HCT116 (cell line): ENCODE results near the gene PIK3CB. TPM values are rescaled to one million over a fixed set of nuclear protein-coding genes. Genes with fewer than 3 reads are reported as not detected.

Experiments used
- ATAC-seq: fragments of 200-7000 bp; cut with Tn5 transposase; 2 replicates; pipeline ENCODE4 v1.9.1; 2020; ENCODE audit warnings: mild to moderate bottlenecking, moderate library complexity
- BruUV-seq: library from RNA; stranded (reverse); fragments of 400-500 nt; replicated peaks from 2 replicates; lab custom pipeline; 2021; lab: Mats Ljungman, UMichigan
- CTCF ChIA-PET: fragments of 300-600 bp; sonication (Branson Sonifier 250); formaldehyde crosslinking; loops from one replicate; lab custom pipeline; 2021; ENCODE audit warnings: antibody characterized with exemption; lab: Charles Lee
- POLR2A ChIA-PET: fragments of 300-600, 350-600 bp; sonication (Branson Sonifier 250); formaldehyde crosslinking; loops from one replicate; lab custom pipeline; 2021; ENCODE audit warnings: antibody characterized with exemption; lab: Charles Lee
- RAD21 ChIA-PET, 2 experiments: fragments of 300-600 bp; sonication (Branson Sonifier 250); formaldehyde crosslinking; loops; one replicate each; lab custom pipeline; 2023; ENCODE audit warnings: low total read pairs in 2 of 2; ENCODE audit not compliant: uncharacterized antibody in 2 of 2, unreplicated experiment in 2 of 2, low non-redundant PET in 1 of 2; lab: Charles Lee
- DNase-seq: peaks from one replicate; pipeline ENCODE4 v3.0.0-alpha.2; 2010; ENCODE audit warnings: low read depth, low spot score
- H2AFZ ChIP-seq: fragments of 200-600 bp; shearing (Covaris generic), sonication (generic); 2 replicates; pipeline ENCODE4 v1.6.1; 2017; ENCODE audit warnings: low read depth, mixed run types, mixed read lengths, antibody characterized with exemption, low read length; ENCODE audit not compliant: poor library complexity, severe bottlenecking
- H3K27ac ChIP-seq: 2 replicates; pipeline ENCODE4 v1.5.1; 2012; ENCODE audit warnings: low read depth, low read length
- H3K27me3 ChIP-seq: fragments of 200-600 bp; sonication (generic); 2 replicates; pipeline ENCODE4 v1.6.1; 2016; ENCODE audit warnings: mixed run types, low read length, mixed read lengths; ENCODE audit not compliant: insufficient read depth
- H3K36me3 ChIP-seq, 2 experiments: fragments of 200-500 bp in 1 of 2; fragments of 200-600 bp in 1 of 2; sonication (Bioruptor generic) in 1 of 2; sonication (generic) in 1 of 2; 2 replicates each; pipeline versions ENCODE4 v1.5.1 to v1.6.1; 2014 to 2016; ENCODE audit warnings: low read length in 2 of 2, inconsistent platforms in 1 of 2, mixed read lengths in 1 of 2, mixed run types in 1 of 2; ENCODE audit not compliant: insufficient read depth in 2 of 2, control insufficient read depth in 1 of 2
- H3K4me1 ChIP-seq, 2 experiments: fragments of 200-600 bp in 1 of 2; sonication (generic) in 1 of 2; 2 replicates each; pipeline versions ENCODE4 v1.5.1 to v1.6.1; 2012 to 2017; ENCODE audit warnings: low read length in 2 of 2, inconsistent platforms in 1 of 2, mild to moderate bottlenecking in 1 of 2, mixed read lengths in 1 of 2, mixed run types in 1 of 2, moderate library complexity in 1 of 2; ENCODE audit not compliant: insufficient read depth in 2 of 2, control insufficient read depth in 1 of 2
- H3K4me2 ChIP-seq: fragments of 200-600 bp; sonication (generic); 2 replicates; pipeline ENCODE4 v1.6.1; 2017; ENCODE audit warnings: mixed run types, low read length, mixed read lengths
- H3K4me3 ChIP-seq, 2 experiments: fragments of 200-600 bp in 1 of 2; sonication (generic) in 1 of 2; replicated peaks in 1 of 2; 2 replicates each; pipeline ENCODE4 v1.5.1; 2011 to 2016; ENCODE audit warnings: low read length in 2 of 2, control low read depth in 1 of 2, low read depth in 1 of 2, mild to moderate bottlenecking in 1 of 2, mixed read lengths in 1 of 2, mixed run types in 1 of 2
- H3K79me2 ChIP-seq: fragments of 200-600 bp; sonication (generic); 2 replicates; pipeline ENCODE4 v1.6.1; 2017; ENCODE audit warnings: mild to moderate bottlenecking, mixed run types, low read length, moderate library complexity, mixed read lengths; ENCODE audit not compliant: insufficient read depth
- H3K9ac ChIP-seq: fragments of 200-600 bp; sonication (generic); 2 replicates; pipeline ENCODE4 v1.6.1; 2016; ENCODE audit warnings: low read length, mixed read lengths
- H3K9me2 ChIP-seq: fragments of 200-600 bp; sonication (generic), shearing (Covaris generic); 2 replicates; pipeline ENCODE4 v1.6.1; 2017; ENCODE audit warnings: mixed run types, mild to moderate bottlenecking, moderate library complexity; ENCODE audit not compliant: insufficient read depth
- H3K9me3 ChIP-seq, 2 experiments: fragments of 200-500 bp in 1 of 2; fragments of 200-600 bp in 1 of 2; sonication (Bioruptor generic) in 1 of 2; sonication (generic) in 1 of 2; 2 replicates each; pipeline ENCODE4 v1.6.1; 2014 to 2017; ENCODE audit warnings: low read length in 2 of 2, mixed read lengths in 2 of 2, inconsistent platforms in 1 of 2, low read depth in 1 of 2, mild to moderate bottlenecking in 1 of 2, mixed run types in 1 of 2, moderate library complexity in 1 of 2; ENCODE audit not compliant: control insufficient read depth in 1 of 2, insufficient read depth in 1 of 2
- H4K20me1 ChIP-seq: fragments of 200-600 bp; sonication (generic), shearing (Covaris generic); 2 replicates; pipeline ENCODE4 v1.6.1; 2017; ENCODE audit warnings: mixed run types, mild to moderate bottlenecking, moderate library complexity; ENCODE audit not compliant: insufficient read depth
- CBX3 ChIP-seq: IDR thresholded peaks from 2 replicates; pipeline ENCODE4 v1.6.1; 2012; ENCODE audit warnings: low read depth
- CEBPB ChIP-seq: IDR thresholded peaks from 2 replicates; pipeline ENCODE4 v1.6.1; 2012; ENCODE audit warnings: low read depth
- CTCF ChIP-seq, 3 experiments: fragments of 200-600 bp in 1 of 3; sonication (generic) in 1 of 3; IDR thresholded peaks in 2 of 3; conservative IDR thresholded peaks in 1 of 3; 2 replicates each; pipeline ENCODE4 v1.5.1; 2012 to 2017; ENCODE audit warnings: low read depth in 2 of 3, low read length in 2 of 3, antibody characterized with exemption in 1 of 3, borderline replicate concordance in 1 of 3, control low read depth in 1 of 3, mild to moderate bottlenecking in 1 of 3, mixed read lengths in 1 of 3, mixed run types in 1 of 3, moderate library complexity in 1 of 3; ENCODE audit not compliant: insufficient read depth in 1 of 3
- EGR1 ChIP-seq: IDR thresholded peaks from 2 replicates; pipeline ENCODE4 v1.6.1; 2012; ENCODE audit warnings: low read depth
- EZH2phosphoT487 ChIP-seq: fragments of 200-600 bp; IDR thresholded peaks from 2 replicates; pipeline ENCODE4 v1.6.1; 2018; ENCODE audit warnings: antibody characterized with exemption, borderline replicate concordance
- FOSL1 ChIP-seq: IDR thresholded peaks from 2 replicates; pipeline ENCODE4 v1.6.1; 2012; ENCODE audit warnings: low read depth
- JUND ChIP-seq: IDR thresholded peaks from 2 replicates; pipeline ENCODE4 v1.6.1; 2012
- MAX ChIP-seq: IDR thresholded peaks from 2 replicates; pipeline ENCODE4 v1.6.1; 2012
- POLR2AphosphoS5 ChIP-seq: IDR thresholded peaks from 2 replicates; pipeline ENCODE4 v1.6.1; 2011; ENCODE audit warnings: mild to moderate bottlenecking, low read depth, low read length, moderate library complexity
- SP1 ChIP-seq: IDR thresholded peaks from 2 replicates; pipeline ENCODE4 v1.6.1; 2012; ENCODE audit warnings: low read depth
- SRF ChIP-seq: IDR thresholded peaks from 2 replicates; pipeline ENCODE4 v1.6.1; 2012; ENCODE audit warnings: low read depth
- intact Hi-C: fragments of 100-400 bp; cut with micrococcal nuclease; formaldehyde crosslinking; loops from 2 replicates; pipeline ENCODE4 v1.10.0; 2022
- total RNA-seq: library from RNA; stranded (reverse); gene quantifications from one replicate; pipeline ENCODE4 v1.2.1, GENCODE V29; 2021; ENCODE audit not compliant: unreplicated experiment

The PIK3CB gene
- total RNA-seq, 1 experiment from 2014 or later, result 44.3 TPM

- Histone ChIP-seq H3K4me2 (peak overlapping the region; percentile 24; the same call in 1 of the 2 replicates), H3K4me3 (no peak overlapping the region), H3K79me2 (no peaks in the 10 kb centered on the region), H3K9me3 (no peaks in the 10 kb centered on the region), H3K27me3 (no peaks in the 10 kb centered on the region), H4K20me1 (no peaks in the 10 kb centered on the region), H3K36me3 (peaks cover 0 to 4% of the 10 kb centered on the region in 2 experiments; a peak in 2 of 4 replicates), H2AFZ (no peak overlapping the region), H3K4me1 (peaks cover 13 to 14% of the 10 kb centered on the region in 2 experiments), H3K9me2 (no peaks in the 10 kb centered on the region), H3K9ac (no peak overlapping the region), H3K27ac (peak overlapping the region; percentile 44; the same call in 1 of the 2 replicates)
- ChIA-PET POLR2A (interaction anchor here (2.4 kb wide), 1 partner anchor 101 kb away, joined by 7 read pairs; the partner anchor contains the start of gene CEP70), RAD21 (interaction anchor here (1.0 kb wide), 2 partner anchors 221 kb away, joined by 3 read pairs; no protein-coding TSS in a partner anchor), CTCF (interaction anchor here (0.7 to 9.8 kb wide), 3 partner anchors 100 to 229 kb away, joined by 3 to 165 read pairs (median 10); no protein-coding TSS in a partner anchor)
- peak; percentile 47 for DNase-seq
- ATAC-seq, result peak; percentile 84
- TF ChIP-seq JUND (peak; percentile 79), CEBPB (peak; percentile 12; the same call in 1 of the 2 replicates), MAX (peak; percentile 41; the same call in 1 of the 2 replicates), CTCF (IDR thresholded peaks at IDR 0.05 in 2 of 3, conservative IDR thresholded peaks at IDR 0.05 in 1 of 3; ENCODE audit: borderline replicate concordance in 1 of 3, insufficient read depth in 1 of 3, low read depth in 2 of 3, low read length in 2 of 3) (no peak), CBX3 (peak; percentile 63; the same call in 1 of the 2 replicates), EZH2phosphoT487 (no peak), SP1 (peak; percentile 52; the same call in 1 of the 2 replicates), FOSL1 (peak; percentile 82), SRF (peak; percentile 43; the same call in 1 of the 2 replicates), POLR2AphosphoS5 (no peak), EGR1 (no peak)
- BruUV-seq, result no TSS peak
- intact Hi-C loops, result loop anchor here (5.0 to 10.0 kb wide), 3 partner anchors 220 to 633 kb away; partner anchors contain the start of gene ARMC8
Observed at GRCh38 chr3:138694287-138695007, 140.3 kb downstream of the PIK3CB start.
